Measurements from ENCODE around the gene SH2D6. TPM values are rescaled to one million over a fixed set of nuclear protein-coding genes. Genes with fewer than 3 reads are reported as not detected.

The SH2D6 gene
- 0.60 to 0.96 TPM (median 0.80 TPM) in 5 replicates for total RNA-seq (2022; extraction: Qiagen RNA extraction)

DNA sequence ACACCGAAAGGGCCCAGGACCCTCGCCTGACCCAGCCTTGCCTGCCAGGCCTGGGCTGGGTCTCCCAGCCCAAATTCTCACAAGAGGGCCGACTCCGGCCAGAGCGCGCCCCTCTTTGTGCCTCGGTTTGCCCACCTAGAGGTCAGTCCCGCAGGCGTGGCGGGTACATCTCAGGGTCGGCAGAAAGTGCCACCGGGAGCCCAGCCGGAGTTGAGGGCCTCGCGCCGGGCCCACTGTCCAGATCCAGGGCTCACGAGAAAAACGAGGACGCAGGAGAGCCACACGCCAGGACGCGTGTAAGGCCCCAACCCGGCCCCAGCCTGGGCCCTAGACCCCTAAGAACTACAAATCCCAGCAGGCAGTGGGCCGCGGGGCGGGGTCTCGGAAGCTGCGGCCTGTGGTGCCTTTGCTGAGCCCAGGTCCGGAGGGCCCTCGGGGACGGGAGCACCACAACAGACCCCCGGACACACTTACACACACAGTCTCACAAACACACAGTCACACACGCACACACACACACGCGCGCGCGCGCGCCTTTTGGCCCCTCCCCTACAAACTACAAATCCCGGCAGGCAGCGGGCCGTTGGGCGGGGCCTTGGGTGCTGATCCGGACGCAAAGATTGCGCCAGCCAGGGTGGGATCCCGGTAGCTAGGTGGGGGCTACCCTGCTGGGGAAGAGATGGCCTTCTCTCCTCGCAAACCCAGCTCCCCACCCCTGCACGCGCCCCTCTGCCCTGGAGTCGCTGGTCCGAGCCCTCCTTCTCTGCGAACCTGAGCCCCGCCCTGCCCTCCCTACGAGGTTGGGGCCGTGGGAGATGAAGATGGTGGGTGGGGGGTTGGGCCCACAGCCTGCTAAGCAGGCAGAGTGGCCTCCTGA is at the start of gene SH2D6:
Gene SH2D6 (plus strand): TSS at position 583 of the 877 bp plus-strand sequence. CDS start 10,752 bp downstream, outside the sequence.

DNA sequence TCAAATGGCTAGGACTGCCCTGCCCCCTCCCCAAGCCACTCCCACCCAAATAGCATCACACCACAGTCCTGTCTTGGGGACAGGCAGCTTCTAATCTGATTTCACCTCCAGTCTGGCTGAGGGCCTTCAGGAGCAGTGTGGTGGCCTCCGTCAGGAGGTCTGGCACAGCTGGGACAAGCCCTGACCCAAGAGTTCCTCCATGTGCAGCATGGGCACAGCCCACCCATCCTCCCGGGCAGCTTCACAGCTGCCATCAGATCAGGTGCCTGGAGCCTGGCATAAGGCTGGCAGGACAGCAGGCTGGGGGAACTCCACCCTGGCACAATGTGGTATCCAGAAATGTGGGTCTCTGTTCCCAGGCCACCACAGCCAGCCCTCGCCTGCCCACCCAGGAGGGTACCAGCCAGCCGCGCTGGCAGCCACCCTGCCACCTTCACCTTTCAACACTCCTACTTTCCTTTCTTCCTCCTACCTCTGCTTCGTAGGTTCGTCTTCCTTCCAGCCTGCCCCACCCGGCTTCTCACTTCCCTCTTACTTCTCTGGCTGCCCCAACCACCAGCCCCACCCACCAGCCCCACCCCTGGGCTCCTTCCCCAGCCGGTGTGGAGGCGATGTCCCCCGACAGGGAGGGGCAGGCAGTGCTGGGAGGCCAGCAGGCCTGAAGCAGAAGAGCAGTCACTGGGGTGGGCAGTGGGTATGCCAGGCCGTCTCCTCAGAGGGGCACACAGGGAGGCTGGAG is 8.5 kb upstream of the SH2D6 start, which contains the start of gene CAPG:
Gene CAPG (minus strand): TSS at position 522 of the 739 bp plus-strand sequence. CDS start 8,221 bp downstream, outside the sequence.

Other genes with a start within 250 kb of the SH2D6 start
- 84.4 to 110 TPM (median 95.0 TPM) in 5 replicates for gene TGOLN2, start 90.7 kb upstream of the SH2D6 start, total RNA-seq (2022; extraction: Qiagen RNA extraction)
- gene RETSAT, start 64.2 kb upstream of the SH2D6 start, total RNA-seq (2022; extraction: Qiagen RNA extraction) = 53.9 to 56.5 TPM (median 55.0 TPM) in 5 replicates
- 9.2 to 11.7 TPM (median 10.0 TPM) in 5 replicates for gene ELMOD3, start 63.9 kb upstream of the SH2D6 start, total RNA-seq (2022; extraction: Qiagen RNA extraction)
- 91.3 to 121 TPM (median 106 TPM) in 5 replicates for gene CAPG, start 8.3 kb upstream of the SH2D6 start, total RNA-seq (2022; extraction: Qiagen RNA extraction)
- gene MAT2A, start 120.5 kb downstream of the SH2D6 start, total RNA-seq (2022; extraction: Qiagen RNA extraction) = 540 to 610 TPM (median 553 TPM) in 5 replicates
- 40.5 to 44.4 TPM (median 42.6 TPM) in 5 replicates for gene GGCX, start 142.8 kb downstream of the SH2D6 start, total RNA-seq (2022; extraction: Qiagen RNA extraction)
- 14.8 to 19.3 TPM (median 16.2 TPM) in 5 replicates for gene VAMP8, start 158.9 kb downstream of the SH2D6 start, total RNA-seq (2022; extraction: Qiagen RNA extraction)
- 0.09 to 0.53 TPM (median 0.16 TPM) in 3 of 5 replicates, not detected in the others for gene VAMP5, start 165.7 kb downstream of the SH2D6 start, total RNA-seq (2022; extraction: Qiagen RNA extraction)
- gene RNF181, start 177.0 kb downstream of the SH2D6 start, total RNA-seq (2022; extraction: Qiagen RNA extraction) = 169 to 199 TPM (median 193 TPM) in 5 replicates
- 12.3 to 17.2 TPM (median 16.1 TPM) in 5 replicates for gene TMEM150A, start 184.0 kb downstream of the SH2D6 start, total RNA-seq (2022; extraction: Qiagen RNA extraction)
- gene C2orf68, start 193.4 kb downstream of the SH2D6 start, total RNA-seq (2022; extraction: Qiagen RNA extraction) = 19.6 to 28.7 TPM (median 26.5 TPM) in 5 replicates
- 68.0 to 79.7 TPM (median 72.8 TPM) in 5 replicates for gene USP39, start 197.5 kb downstream of the SH2D6 start, total RNA-seq (2022; extraction: Qiagen RNA extraction)
- gene SFTPB, start 249.5 kb downstream of the SH2D6 start, total RNA-seq (2022; extraction: Qiagen RNA extraction) = 0.10 to 0.25 TPM (median 0.12 TPM) in 5 replicates

Measured in A549 treated with AZD2906 at 1 μM for 4 hours (cell line).